Epithelial cell of alveolus of lung (primary cell): ENCODE data around the gene PCNX4. TPM values are rescaled to one million over a fixed set of nuclear protein-coding genes. Genes with fewer than 3 reads are reported as not detected.

ENCODE experiments used
- total RNA-seq: library from RNA; depleted of rRNA; stranded (reverse); fragments of >200 nt; gene quantifications from 2 replicates; pipeline ENCODE4 v1.2.1, GENCODE V29; 2015

The PCNX4 gene
- total RNA-seq, result 50.0 and 55.8 TPM in 2 replicates

GRCh38 chr14:60091550-60092525 lies at the start of gene PCNX4:
TSS of gene PCNX4 (plus strand) at chr14:60091923. CDS start at chr14:60107639, 15,716 bp downstream.

GRCh38 chr14:60164712-60165546 lies 73.2 kb downstream of the PCNX4 start, which contains the start of gene DHRS7:
TSS of gene DHRS7 (minus strand) at chr14:60165398. CDS start at chr14:60165309, 89 bp downstream.

Other genes starting within 250 kb of the PCNX4 start
- 0.08 and 2.6 TPM in 2 replicates for gene RTN1, start 221.1 kb upstream of the PCNX4 start, total RNA-seq
- not detected in 2 replicates for gene LRRC9, start 171.8 kb upstream of the PCNX4 start, total RNA-seq
- gene DHRS7, start 73.5 kb downstream of the PCNX4 start, total RNA-seq, result 60.6 and 77.8 TPM in 2 replicates
- gene PPM1A, start 157.3 kb downstream of the PCNX4 start, total RNA-seq, result 13.6 and 20.7 TPM in 2 replicates